TTC549 (cell line): ENCODE results near the gene KCNJ9.

ENCODE experiments used
- FAIRE-seq: peaks from 2 replicates; lab custom pipeline; 2012; peaks lifted over from hg19 to GRCh38; lab: Jason Lieb, UNC

Gene KCNJ9

DNA sequence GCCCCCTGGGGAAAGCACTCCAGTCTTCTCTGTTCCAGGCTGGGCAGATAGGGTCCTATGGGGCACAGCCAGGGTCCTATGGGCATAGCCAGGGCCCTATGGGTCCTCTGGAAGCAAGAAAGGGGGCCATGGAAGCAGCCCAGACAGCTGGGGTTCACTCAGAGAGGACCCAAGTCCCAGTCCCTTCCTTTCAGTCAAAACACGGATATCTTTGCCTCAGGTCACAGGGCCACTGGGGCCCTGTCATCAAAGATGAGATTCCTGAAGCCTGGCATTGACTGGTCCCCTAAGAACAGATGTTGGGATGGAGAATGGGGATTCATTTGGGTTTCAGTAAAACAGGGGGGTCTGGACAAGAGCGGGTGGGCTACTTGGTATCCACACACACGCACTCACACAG lies 8.5 kb downstream of the KCNJ9 start:
- FAIRE-seq: no peak

DNA sequence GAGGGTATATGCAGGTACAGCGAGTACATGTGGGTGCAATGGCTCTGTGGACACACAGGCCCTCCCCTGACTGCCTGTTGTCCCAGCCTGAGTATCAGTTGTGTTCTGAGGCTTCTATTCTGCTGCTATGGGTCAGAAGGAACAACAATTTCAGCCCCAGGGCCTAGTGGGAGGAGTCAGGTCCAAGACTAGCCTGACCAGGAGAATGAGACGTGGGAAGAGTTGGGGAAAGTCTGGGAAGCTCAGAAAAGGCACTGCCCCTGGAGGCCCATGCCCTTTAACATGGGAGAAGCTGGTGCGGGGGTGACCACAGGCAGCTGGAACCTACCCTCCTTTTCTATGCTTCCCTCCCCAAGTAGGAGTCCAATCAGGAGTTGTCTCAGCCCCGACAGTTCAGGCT lies 9.4 kb downstream of the KCNJ9 start:
- FAIRE-seq: no peak

DNA sequence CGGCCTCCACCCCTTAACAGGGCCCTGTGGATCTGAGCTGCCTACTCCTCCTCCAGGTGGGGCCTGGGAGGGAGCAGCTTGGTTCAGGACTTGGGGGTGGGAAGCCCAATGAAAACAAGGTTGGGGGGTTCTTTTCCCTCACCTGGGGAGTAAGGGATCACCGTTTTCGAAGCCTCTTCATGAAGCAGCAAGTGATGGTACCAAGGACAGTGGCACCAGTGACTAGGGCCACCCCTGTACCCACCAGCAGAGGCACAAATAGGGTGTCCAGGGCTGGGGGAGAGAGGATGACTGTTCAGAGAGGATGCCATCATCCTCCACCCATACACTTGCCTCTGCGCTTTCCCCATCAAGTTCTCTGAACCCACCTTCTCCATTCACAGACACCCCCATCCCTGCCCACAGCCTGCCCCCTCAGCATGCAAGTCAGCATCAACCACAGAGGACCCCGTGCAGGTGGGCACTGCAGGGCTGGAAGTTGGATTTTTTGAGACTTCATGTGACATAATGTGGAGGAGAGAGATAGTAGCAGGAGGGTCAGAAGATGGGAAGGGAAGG lies 10.4 kb downstream of the KCNJ9 start:
- no peak for FAIRE-seq

GRCh38 chr1:160092366-160093068 lies 11.2 kb downstream of the KCNJ9 start:
- no peak for FAIRE-seq

DNA sequence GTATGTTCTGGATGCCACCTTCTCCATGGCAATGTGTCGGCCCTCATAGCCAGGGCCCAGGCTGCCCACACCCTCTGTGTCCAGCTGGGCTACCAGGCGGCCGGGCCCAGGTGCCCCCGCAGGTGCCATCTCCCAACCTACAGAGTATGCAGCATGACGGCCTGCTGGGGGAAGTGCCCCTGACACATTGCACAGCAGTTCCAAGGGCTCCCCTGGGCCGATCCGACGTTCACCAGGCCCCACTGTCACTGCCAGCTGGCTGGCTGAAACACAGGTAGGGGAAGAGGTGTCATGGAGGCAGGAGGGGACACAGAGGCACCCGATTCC lies 11.7 kb downstream of the KCNJ9 start:
- FAIRE-seq: no peak

- FAIRE-seq: no peak
These were observed 12.4 kb downstream of the KCNJ9 start for GRCh38 chr1:160093624-160094290.

DNA sequence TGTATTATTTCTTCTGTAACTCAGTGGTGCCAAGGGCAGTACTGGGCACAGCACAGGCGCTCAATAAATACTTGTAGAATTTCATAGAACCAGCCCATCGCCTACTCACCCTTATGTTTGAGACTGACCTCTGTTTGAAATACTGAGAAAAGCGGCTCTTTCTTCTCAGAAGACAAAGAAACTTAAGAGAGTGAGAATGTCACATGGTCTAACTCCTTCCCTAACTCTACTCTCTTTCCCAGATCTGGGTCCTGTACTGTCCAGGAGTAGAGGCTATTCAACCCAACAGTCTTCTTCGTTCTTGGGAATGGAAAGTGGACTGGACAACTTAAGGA lies 12.9 kb downstream of the KCNJ9 start:
- no peak for FAIRE-seq

- FAIRE-seq: no peak
These were observed 13.5 kb downstream of the KCNJ9 start for GRCh38 chr1:160094806-160095205.

DNA sequence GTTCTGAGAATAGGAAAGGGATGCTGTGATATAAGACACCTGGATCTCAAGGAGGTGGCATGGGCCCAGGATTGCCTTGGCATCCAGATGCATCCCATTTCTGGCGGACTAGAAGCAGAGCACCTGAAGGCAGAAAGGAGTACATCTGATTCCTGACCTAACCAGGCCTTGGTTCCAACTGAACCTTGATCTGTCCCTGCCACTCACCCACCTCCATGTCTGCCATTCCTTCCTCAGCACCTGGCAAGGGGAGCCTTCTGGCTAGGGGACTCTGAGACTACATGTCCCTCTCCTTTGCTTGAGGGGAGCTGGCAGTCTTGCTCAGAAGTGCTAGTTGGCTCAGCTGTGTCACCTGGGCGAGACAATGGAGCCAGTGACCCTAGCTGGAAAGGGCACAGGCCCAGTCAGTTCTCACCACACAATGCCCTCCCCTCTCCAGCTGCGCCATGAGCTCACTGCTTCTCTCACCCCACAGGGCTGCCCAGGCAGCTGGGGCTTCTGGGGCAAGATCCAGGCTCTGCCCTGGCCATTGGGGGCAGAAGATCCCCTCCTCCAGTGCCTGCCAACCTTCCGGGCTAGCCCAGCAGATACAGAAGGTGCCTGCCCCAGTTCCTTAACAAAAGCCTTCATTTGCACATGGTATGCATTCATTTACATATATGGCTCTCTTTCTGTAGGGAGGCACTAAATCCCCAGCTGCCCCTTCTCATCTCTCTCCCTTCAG lies 14.2 kb downstream of the KCNJ9 start:
- FAIRE-seq: no peak

GRCh38 chr1:160096274-160097116 lies 15.2 kb downstream of the KCNJ9 start:
- no peak for FAIRE-seq

DNA sequence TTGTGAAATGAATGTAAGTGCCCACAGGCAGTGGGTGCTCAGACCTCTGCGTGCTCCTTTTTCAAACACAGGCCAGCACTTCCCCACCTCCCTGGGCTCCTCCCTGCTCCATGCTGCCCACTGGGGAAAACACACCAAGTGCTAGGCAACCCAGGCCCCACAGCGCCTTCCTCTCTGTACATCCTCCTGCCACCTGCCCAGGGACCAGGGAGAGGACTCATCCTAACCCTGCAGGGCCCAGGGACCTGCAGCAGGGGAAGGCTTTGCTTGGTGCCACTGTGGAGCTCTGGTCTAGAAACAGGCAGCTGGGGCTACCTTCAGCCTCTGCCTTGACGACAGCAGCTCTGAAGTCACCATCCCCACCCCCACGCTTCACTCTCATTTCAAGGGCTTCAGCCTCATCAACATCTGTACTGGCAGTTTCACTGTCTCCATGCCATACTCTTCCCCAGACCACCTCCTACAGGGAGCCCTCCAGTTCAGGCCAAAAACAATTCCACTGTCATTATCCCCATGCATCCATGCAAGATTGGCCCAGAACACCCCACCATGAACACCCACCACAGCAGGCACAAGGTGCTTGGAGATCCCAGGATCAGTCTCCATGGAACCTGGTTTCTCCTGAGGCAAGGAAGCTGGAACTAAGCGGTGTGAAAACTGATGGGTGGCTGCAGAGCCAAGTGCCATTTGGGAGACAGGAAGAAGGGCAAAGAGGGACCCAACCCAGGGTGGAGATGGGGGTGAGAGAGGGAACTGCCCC lies 16.0 kb downstream of the KCNJ9 start:
- no peak for FAIRE-seq

DNA sequence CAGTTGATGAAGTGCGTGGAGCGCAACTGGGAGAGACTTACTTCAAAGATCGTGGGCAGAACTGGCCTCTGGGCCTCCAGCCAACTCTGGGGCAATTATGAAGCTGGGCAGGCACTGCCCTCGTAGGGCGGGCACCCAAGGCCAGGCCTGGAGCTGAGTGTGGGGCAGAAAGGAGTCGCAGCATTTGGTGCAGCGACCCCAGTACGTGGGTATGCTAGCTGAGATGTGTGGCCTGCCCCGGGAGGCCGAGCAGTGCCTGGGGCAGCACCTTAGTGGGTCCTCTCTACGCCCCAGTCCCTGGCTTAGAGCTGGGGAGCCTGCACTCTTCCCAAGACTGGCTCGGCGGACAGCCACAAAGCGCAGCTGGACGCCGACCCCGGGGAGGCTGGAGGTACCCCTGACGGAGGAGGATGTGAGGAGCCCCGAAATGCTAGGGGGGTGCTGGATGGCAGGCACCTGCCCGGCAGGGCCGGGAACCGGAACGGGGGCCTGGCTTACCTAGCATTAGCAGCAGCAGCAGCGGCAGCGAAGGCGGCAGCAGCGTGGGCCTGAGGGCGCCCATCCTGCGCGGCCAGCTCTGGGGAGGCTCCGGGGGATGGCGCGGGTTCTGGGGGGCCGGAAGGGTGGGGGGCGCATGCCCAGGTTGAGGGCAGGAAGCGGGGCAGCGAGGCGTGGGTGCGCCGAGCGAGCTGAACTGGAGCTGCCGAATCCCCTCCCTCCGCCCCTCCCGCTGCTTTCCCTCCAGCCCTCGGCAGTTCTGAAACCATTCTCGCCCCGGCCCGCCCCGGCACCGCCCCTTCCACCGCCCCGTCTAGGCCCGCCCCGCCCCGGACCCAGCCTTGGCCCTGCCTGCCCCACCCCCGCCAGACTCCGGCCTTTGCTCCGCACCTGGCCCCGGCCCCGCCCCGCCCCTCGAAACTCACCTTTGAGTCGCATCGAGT lies 16.8 kb downstream of the KCNJ9 start, which contains the start of gene IGSF8:
Gene IGSF8, minus strand, starts transcription at position 709 of the 941 bp plus-strand sequence. Its CDS starts 147 bp downstream, at position 562.
- no peak for FAIRE-seq

- FAIRE-seq: no peak
These were observed 17.7 kb downstream of the KCNJ9 start for GRCh38 chr1:160098852-160099561.

DNA sequence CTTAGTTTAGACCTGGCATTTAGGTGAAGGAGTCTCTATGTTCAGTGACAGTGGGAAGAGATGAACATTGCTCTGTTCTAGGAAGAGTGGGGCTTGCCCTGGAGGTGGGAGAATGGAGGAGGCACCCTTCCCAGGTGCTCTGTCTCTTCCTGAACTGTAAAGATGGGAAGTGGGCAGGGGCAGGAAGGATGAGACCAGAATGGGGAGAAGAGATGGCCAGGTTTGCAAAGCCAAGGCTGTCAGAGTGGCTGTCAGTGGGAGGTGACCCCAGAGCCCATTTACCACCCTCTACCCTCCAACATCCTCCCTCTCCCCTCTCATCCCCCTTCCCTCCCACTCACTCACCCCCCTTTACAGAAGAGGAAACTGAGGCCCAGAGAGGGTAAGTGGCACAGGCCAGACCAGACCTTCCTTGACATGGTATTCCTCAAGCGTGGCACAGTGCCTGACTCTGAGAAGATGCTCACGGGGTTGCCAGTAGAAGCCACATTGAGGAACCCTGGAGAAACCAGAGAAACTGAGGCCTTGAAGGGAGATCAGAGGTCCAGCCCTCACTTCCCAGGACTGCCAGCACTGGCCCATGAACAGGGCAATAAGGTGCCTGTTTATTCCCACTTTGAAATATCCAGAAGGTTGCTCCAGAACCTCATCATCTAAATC lies 18.5 kb downstream of the KCNJ9 start:
- FAIRE-seq: no peak

DNA sequence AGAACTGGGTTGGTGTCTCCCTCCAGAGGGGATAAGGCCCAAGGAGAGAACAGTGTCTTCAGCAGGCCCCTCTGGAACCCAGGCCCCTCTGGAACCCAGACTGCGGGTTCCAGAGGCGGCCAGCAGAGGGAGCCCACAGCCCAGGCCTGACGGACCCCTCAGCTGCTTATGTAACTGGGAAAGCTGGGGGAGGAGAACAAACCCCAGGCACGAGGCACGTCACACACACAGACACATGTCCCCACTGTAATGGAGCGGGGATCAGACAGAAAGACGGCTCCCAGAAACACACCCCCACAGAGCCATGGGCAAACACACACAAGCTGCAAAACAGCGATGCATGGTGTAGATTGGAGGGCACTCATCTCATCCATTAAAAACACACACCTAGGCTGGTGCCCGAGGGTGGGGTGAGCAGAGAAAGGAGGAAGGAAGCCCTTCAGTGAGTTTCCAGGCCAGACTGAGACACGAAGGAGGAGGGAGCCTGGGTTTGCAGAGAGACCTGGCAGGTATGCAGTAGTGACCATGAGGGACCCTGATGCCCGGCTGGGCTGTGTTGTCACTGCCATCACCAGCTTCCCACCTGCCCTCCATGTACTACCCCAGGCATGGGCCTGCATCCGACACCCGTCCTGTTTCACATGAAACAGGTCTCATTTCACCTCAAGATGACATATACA lies 19.8 kb downstream of the KCNJ9 start:
- peak; percentile 74 for FAIRE-seq

GRCh38 chr1:160101717-160102522 lies 20.6 kb downstream of the KCNJ9 start:
- FAIRE-seq: no peak

GRCh38 chr1:160103658-160104408 lies 22.5 kb downstream of the KCNJ9 start:
- FAIRE-seq: no peak
